ENCODE results near the gene CHIT1. TPM values are rescaled to one million over a fixed set of nuclear protein-coding genes. Genes with fewer than 3 reads are reported as not detected.

The CHIT1 gene
- total RNA-seq, 1 donor = under 0.01 TPM

DNA sequence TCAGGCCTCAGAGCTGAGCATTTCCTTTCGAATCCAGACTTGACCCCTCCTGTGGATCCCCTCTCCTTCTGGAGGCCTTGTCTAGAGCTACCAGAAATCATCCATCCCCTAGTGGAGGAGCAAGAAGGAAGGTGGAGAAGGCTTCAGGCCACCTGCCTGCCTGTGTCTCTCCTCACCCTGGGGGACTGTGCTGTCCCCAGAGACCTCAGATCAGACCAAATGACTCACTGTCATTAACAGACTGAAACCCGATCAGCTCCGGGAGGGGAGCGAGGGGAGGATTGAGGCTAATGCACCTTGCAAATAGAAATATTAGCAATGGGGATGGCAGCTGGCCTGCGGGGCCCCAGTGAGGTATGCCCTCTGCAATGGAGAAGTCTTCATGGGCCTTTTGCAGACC is 55.9 kb downstream of the CHIT1 start:
- H2AFZ ChIP-seq (ENCODE audit: low read length) = no peak overlapping the region
- peaks cover 36% of the 10 kb centered on the region for H3K4me1 ChIP-seq (ENCODE audit: insufficient read depth, low read length)
- H3K4me2 ChIP-seq (ENCODE audit: insufficient read depth, low read length) = no peak overlapping the region
- no peaks in the 10 kb centered on the region for H3K9me3 ChIP-seq (ENCODE audit: low read depth, low read length)
- H3K4me3 ChIP-seq (ENCODE audit: insufficient read depth, low read length) = no peak overlapping the region
- TF ChIP-seq, protein P1, sequence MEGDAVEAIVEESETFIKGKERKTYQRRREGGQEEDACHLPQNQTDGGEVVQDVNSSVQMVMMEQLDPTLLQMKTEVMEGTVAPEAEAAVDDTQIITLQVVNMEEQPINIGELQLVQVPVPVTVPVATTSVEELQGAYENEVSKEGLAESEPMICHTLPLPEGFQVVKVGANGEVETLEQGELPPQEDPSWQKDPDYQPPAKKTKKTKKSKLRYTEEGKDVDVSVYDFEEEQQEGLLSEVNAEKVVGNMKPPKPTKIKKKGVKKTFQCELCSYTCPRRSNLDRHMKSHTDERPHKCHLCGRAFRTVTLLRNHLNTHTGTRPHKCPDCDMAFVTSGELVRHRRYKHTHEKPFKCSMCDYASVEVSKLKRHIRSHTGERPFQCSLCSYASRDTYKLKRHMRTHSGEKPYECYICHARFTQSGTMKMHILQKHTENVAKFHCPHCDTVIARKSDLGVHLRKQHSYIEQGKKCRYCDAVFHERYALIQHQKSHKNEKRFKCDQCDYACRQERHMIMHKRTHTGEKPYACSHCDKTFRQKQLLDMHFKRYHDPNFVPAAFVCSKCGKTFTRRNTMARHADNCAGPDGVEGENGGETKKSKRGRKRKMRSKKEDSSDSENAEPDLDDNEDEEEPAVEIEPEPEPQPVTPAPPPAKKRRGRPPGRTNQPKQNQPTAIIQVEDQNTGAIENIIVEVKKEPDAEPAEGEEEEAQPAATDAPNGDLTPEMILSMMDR (IDR thresholded peaks at IDR 0.05; ENCODE audit: extremely low read depth, low read depth, low read length) = no peak
- DNase-seq (ENCODE audit: insufficient read length, low spot score, missing footprints) = peak; percentile 3
- H3K79me2 ChIP-seq (ENCODE audit: insufficient read depth, low read length) = no peaks in the 10 kb centered on the region
- H3K27me3 ChIP-seq (ENCODE audit: insufficient read depth, low read length) = no peaks in the 10 kb centered on the region
- H3K36me3 ChIP-seq (ENCODE audit: insufficient read depth, low read length) = no peaks in the 10 kb centered on the region
- H4K20me1 ChIP-seq (ENCODE audit: insufficient read depth, low read length) = no peaks in the 10 kb centered on the region
- no peak overlapping the region for H3K27ac ChIP-seq (ENCODE audit: low read depth, low read length)

DNA sequence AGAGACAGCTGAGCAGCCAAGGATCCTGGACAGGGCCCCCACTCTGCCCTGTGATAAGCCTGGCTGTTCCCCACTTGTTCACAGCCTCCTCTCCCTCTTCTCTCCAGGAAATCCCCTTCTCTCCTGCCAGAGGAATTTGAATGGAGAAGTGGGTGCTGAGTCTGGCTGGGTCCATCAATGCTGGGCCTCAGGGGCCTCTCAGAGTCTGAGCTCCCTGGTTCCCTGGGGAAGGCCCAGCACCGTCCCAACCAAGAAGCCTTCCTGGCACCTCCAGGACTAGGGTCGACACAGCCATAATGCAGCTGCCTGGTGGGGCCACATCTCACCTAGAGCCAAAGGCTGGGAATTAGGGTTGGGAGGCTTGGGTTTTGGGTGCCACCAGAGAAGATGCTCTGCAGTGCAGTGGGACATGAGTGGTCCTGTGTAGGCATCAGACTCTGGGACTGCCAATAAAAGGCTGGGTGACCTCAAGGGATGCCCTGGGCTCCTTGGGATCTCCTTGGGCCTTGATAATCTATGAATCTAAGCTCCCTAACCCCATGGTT is 56.4 kb downstream of the CHIT1 start:
- Histone ChIP-seq H3K27ac (ENCODE audit: low read depth, low read length) (no peak overlapping the region), H3K4me2 (ENCODE audit: insufficient read depth, low read length) (no peak overlapping the region), H3K36me3 (ENCODE audit: insufficient read depth, low read length) (no peaks in the 10 kb centered on the region), H3K27me3 (ENCODE audit: insufficient read depth, low read length) (no peaks in the 10 kb centered on the region), H3K4me1 (ENCODE audit: insufficient read depth, low read length) (peaks cover 31% of the 10 kb centered on the region), H3K79me2 (ENCODE audit: insufficient read depth, low read length) (no peaks in the 10 kb centered on the region), H4K20me1 (ENCODE audit: insufficient read depth, low read length) (no peaks in the 10 kb centered on the region), H3K9me3 (ENCODE audit: low read depth, low read length) (no peaks in the 10 kb centered on the region), H2AFZ (ENCODE audit: low read length) (no peak overlapping the region), H3K4me3 (ENCODE audit: insufficient read depth, low read length) (no peak overlapping the region)
- TF ChIP-seq, protein P1 (IDR thresholded peaks at IDR 0.05; ENCODE audit: extremely low read depth, low read depth, low read length) = no peak
- peak; percentile 81 for DNase-seq (ENCODE audit: insufficient read length, low spot score, missing footprints)

DNA sequence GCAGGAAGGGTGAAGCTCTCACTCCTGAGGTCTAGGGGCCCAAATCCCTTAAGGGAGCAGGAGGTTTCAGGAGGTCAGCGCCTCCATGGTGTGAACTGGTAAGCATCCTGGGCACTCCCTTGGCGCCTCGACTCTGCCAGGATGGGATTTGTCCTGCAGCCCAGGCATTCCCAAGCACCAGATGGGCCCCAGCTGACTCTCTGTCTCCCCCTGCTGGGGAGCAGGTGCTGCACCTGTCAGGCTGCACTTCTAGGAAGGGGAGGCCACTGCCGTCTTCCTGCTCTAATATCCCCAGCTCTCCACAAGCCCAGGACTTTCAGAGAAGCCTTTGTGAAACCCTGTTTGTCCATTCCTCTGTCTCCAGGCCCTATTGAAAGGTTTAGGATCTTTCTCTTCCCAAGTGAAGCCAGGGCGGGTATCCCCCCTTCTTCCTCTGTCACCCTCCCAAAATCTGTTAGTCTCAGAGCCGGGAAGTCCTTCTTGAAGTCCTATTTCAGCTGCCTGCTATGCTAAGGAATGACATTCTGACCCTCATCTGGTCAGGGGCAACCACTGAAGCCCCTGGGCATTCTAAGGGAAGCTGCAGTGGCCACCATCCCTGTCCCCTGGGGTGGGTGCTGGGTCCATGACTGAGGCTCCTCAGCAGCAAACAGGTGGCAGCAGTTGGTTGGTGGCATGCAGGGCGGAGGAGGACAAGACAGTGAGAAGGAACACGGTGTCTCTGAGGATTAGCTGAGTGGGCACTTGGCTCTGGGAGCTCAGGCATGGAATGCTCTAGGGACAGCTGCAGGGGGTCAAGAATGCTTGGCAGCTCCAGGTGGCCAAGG is 57.1 kb downstream of the CHIT1 start:
- Histone ChIP-seq H3K9me3 (ENCODE audit: low read depth, low read length) (no peaks in the 10 kb centered on the region), H3K4me2 (ENCODE audit: insufficient read depth, low read length) (no peak overlapping the region), H3K79me2 (ENCODE audit: insufficient read depth, low read length) (no peaks in the 10 kb centered on the region), H3K4me3 (ENCODE audit: insufficient read depth, low read length) (no peak overlapping the region), H4K20me1 (ENCODE audit: insufficient read depth, low read length) (no peaks in the 10 kb centered on the region), H3K27me3 (ENCODE audit: insufficient read depth, low read length) (no peaks in the 10 kb centered on the region), H2AFZ (ENCODE audit: low read length) (no peak overlapping the region), H3K27ac (ENCODE audit: low read depth, low read length) (no peak overlapping the region), H3K4me1 (ENCODE audit: insufficient read depth, low read length) (peaks cover 24% of the 10 kb centered on the region), H3K36me3 (ENCODE audit: insufficient read depth, low read length) (no peaks in the 10 kb centered on the region)
- TF ChIP-seq, protein P1 (IDR thresholded peaks at IDR 0.05; ENCODE audit: extremely low read depth, low read depth, low read length) = peak; percentile 83
- DNase-seq (ENCODE audit: insufficient read length, low spot score, missing footprints) = peak; percentile 97

Measured in osteoblast (primary cell).